ENCODE results near the gene NKX2-4. TPM values are rescaled to one million over a fixed set of nuclear protein-coding genes. Genes with fewer than 3 reads are reported as not detected.

Gene NKX2-4
- total RNA-seq, 1 experiment from 2014 or later, result 23.9 TPM

GRCh38 chr20:21399005-21399475 lies 1.7 kb upstream of the NKX2-4 start:
- no peak overlapping the region for H3K27ac ChIP-seq
- peaks cover 19% of the 10 kb centered on the region for H3K4me1 ChIP-seq (replicated peaks)
- H3K9me3 ChIP-seq (replicated peaks), result peaks cover 3% of the 10 kb centered on the region; the same call in 1 of the 2 replicates
- H3K36me3 ChIP-seq, result peaks cover 17% of the 10 kb centered on the region
- H3K27me3 ChIP-seq (replicated peaks), result no peaks in the 10 kb centered on the region
- no peak for DNase-seq (ENCODE audit: low read depth in 1 of 2, low spot score in 2 of 2)
- no peak overlapping the region for H3K4me3 ChIP-seq

DNA sequence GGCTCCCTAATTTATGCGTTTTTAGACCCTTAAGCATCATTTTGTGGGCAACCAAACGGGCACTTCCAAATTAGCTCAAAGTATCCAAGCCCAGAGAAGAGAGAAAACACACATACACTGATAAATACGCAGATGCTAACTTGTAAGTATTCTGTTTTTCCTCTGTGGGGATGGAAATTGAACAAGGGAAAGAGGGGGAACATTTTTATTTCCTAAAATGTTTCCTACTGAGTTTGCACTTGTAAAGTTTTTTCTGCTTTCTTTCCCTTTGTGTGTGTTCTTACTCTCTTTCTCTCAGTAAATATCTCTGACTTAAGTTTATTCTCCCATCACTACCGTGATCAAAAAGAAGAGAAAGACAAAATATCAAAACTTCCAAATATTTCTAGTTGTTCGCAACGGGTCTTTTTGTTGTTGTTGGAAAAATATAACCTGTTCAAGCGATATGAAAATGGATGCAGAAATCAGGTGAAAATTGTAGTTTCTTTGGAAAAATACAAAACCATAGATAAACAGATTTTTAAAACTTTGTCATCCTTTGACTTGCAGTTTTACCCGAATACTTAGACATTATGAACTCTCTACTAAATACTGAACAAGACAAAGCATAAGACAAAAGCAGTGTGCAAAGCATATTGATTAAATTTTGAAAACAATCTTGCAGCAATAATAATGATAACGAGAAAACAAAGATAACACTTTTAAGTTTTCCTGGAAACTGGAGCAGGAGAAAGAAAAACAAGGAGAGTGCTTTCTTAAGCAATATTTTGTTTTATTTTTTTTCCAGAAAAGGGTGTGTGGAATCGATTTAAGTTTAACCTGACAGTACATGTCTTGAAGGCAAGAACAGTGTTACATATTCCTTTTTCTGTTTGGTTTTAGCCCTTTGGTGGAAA lies 1.0 kb upstream of the NKX2-4 start:
- Histone ChIP-seq H3K4me3 (peak overlapping the region; percentile 91), H3K4me1 (replicated peaks) (peaks cover 19% of the 10 kb centered on the region), H3K27me3 (replicated peaks) (no peaks in the 10 kb centered on the region)

DNA sequence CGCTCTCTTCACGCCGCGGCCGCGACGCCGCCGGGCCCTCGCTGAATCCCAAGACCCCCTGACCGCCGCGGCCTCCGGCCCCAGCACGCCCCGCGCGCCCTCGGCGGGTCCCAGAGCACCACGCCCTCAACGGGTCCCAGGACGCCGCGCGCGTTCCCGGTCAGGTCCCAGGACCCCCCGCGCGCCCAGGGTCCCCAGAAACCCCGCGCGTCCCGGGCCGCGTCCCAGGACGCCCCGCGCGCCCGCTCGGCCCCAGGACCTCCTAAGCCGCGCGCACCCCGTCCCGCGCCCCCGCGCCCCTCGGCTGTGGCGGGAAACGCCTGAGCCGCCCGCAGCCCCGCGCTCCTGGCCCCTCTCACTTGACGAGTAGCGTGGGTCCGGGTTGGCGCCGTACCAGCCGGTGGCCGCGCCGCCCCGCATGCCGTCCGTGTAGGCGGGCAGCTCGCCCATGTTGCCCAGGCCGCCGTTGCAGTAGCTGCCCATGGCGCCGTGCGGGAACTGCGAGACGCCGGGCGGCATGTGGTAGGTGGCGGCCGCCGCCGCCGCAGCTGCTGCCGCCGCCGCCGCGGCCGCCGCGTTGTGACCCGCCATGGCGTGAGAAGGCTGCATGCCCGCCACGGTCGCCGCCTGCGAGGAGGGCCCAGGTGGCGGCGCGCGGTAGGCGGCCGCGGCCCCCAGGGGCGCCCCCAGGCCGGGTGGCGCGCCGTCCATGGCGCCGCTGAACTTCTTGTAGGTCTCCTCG lies 556 bp downstream of the NKX2-4 start:
- H3K4me3 ChIP-seq, result peak overlapping the region; percentile 91
- H3K27ac ChIP-seq, result peak overlapping the region; percentile 88
- H3K36me3 ChIP-seq, result peaks cover 17% of the 10 kb centered on the region
- peak; percentile 59 to 65 for DNase-seq (ENCODE audit: low read depth in 1 of 2, low spot score in 2 of 2)
- peaks cover 19% of the 10 kb centered on the region for H3K4me1 ChIP-seq (replicated peaks)
- H3K9me3 ChIP-seq (replicated peaks), result peaks cover 3% of the 10 kb centered on the region; the same call in 1 of the 2 replicates
- no peaks in the 10 kb centered on the region for H3K27me3 ChIP-seq (replicated peaks)

More for the DNA sequence above, 1.0 kb upstream of the NKX2-4 start:
- H3K27ac ChIP-seq, result no peak overlapping the region
- peaks cover 3% of the 10 kb centered on the region; the same call in 1 of the 2 replicates for H3K9me3 ChIP-seq (replicated peaks)
- H3K36me3 ChIP-seq, result peaks cover 17% of the 10 kb centered on the region
- peak in 1 of 2 experiments; percentile 17 for DNase-seq (ENCODE audit: low read depth in 1 of 2, low spot score in 2 of 2)

- peak overlapping the region; percentile 88 for H3K27ac ChIP-seq
These were observed 1.4 kb downstream of the NKX2-4 start for GRCh38 chr20:21395666-21396598.

DNA sequence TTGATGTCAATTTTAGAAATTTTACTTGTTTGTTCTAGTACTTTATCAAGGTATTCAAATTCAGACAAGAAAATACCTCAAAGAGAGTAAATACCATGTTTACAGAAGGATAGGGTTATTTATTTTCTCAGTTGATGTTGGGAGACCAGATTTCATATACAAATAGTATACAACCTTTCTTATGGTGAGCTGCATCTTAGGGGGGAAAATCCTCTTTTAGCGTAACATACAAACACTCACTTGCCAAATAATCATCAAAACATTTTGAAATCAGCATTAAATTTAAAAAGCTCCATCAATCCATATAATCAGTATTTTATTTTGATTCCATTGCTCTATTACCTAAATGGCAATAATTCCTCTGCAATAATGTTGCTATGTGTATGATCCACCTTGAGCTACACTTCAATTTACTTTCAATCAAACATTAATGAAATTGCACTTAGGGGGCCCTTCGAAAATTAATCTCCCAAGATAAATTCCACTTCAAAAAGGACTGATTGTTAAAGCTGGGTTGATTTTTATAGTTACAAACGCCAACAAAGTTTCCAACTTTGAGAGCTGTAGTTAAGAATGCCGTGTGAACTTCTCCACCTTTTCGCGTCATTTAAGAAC lies 2.2 kb downstream of the NKX2-4 start:
- no peak for DNase-seq (ENCODE audit: low read depth in 1 of 2, low spot score in 2 of 2)
- H3K4me3 ChIP-seq, result no peak overlapping the region
- H3K4me1 ChIP-seq (replicated peaks), result peaks cover 19% of the 10 kb centered on the region
- no peak overlapping the region for H3K27ac ChIP-seq
- H3K36me3 ChIP-seq, result peaks cover 21% of the 10 kb centered on the region
- peaks cover 3% of the 10 kb centered on the region; the same call in 1 of the 2 replicates for H3K9me3 ChIP-seq (replicated peaks)
- H3K27me3 ChIP-seq (replicated peaks), result no peaks in the 10 kb centered on the region

More at GRCh38 chr20:21395666-21396598, 1.4 kb downstream of the NKX2-4 start:
- Histone ChIP-seq H3K4me1 (replicated peaks) (peaks cover 19% of the 10 kb centered on the region), H3K4me3 (peak overlapping the region; percentile 91), H3K27me3 (replicated peaks) (no peaks in the 10 kb centered on the region), H3K36me3 (peaks cover 19% of the 10 kb centered on the region), H3K9me3 (replicated peaks) (peaks cover 3% of the 10 kb centered on the region; the same call in 1 of the 2 replicates)
- DNase-seq (ENCODE audit: low read depth in 1 of 2, low spot score in 2 of 2), result peak in 1 of 2 experiments; percentile 45

- peaks cover 3% of the 10 kb centered on the region; the same call in 1 of the 2 replicates for H3K9me3 ChIP-seq (replicated peaks)
- no peaks in the 10 kb centered on the region for H3K27me3 ChIP-seq (replicated peaks)
- no peak overlapping the region for H3K27ac ChIP-seq
- H3K4me3 ChIP-seq, result no peak overlapping the region
- no peak for DNase-seq (ENCODE audit: low read depth in 1 of 2, low spot score in 2 of 2)
- H3K4me1 ChIP-seq (replicated peaks), result peaks cover 19% of the 10 kb centered on the region
- H3K36me3 ChIP-seq, result peaks cover 24% of the 10 kb centered on the region
These were observed 2.8 kb downstream of the NKX2-4 start for GRCh38 chr20:21394551-21394950.

DNA sequence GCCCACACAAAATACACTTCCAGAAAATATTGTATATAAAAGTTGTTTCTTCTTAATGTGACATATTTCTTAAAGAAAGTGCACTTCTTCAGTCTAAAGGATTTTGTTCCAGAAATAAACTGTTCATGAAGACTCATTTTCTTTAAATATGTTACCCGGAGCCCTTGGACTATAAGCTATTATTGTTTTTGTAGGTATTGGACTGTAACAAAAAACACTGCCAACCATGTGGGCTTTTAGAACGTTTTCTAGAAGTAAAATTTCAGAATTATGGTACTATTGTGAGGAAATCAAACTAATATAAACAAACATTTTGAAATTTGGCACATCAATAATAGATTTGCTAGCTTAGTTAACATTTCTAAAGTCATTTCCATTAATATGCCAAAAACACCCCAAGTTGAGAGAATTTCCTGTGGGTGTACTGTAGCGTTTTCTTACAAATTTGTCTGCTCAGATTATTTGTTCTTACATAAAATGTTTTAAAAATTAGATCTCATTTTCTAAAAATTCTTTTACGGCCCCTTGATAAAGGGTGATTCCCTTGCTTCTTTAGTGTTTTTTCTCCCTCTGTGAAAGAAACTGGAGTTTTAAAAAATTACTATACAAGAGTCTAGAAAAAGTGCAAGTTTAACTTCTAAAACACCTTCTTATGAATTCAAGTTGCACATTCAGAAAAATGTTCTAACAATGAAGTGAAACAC lies 3.4 kb downstream of the NKX2-4 start:
- DNase-seq (ENCODE audit: low read depth in 1 of 2, low spot score in 2 of 2), result no peak
- Histone ChIP-seq H3K4me3 (no peak overlapping the region), H3K27ac (no peak overlapping the region), H3K36me3 (peaks cover 27% of the 10 kb centered on the region), H3K4me1 (replicated peaks) (peaks cover 20% of the 10 kb centered on the region), H3K27me3 (replicated peaks) (no peaks in the 10 kb centered on the region), H3K9me3 (replicated peaks) (peaks cover 3% of the 10 kb centered on the region; the same call in 1 of the 2 replicates)

DNA sequence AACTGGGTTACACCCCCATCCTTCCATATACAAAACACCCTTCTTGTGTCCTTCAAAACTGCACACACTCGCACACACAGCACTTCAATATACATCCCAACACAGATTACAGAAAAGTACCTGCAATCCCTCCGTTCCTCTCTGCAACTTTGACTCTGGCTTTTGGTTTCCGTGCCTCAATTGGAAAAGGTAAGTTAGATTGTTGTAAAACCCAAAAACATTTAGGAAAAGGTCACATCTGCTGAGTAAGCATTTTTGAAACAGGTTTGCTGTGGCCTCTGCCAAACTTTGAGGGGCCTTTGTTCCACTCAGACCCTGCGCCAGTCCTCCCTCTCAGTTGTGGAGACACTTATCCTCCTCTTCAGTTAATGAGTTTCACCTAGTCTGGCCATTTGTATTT lies 4.2 kb downstream of the NKX2-4 start:
- Histone ChIP-seq H3K4me1 (replicated peaks) (peaks cover 28% of the 10 kb centered on the region), H3K27me3 (replicated peaks) (no peaks in the 10 kb centered on the region), H3K27ac (no peak overlapping the region), H3K4me3 (no peak overlapping the region), H3K36me3 (peaks cover 35% of the 10 kb centered on the region), H3K9me3 (replicated peaks) (peaks cover 3% of the 10 kb centered on the region; the same call in 1 of the 2 replicates)
- DNase-seq (ENCODE audit: low read depth in 1 of 2, low spot score in 2 of 2), result no peak

- Histone ChIP-seq H3K4me1 (replicated peaks) (peaks cover 26% of the 10 kb centered on the region), H3K27me3 (replicated peaks) (no peaks in the 10 kb centered on the region)
- DNase-seq (ENCODE audit: low read depth in 1 of 2, low spot score in 2 of 2), result no peak
These were observed 5.4 kb downstream of the NKX2-4 start for GRCh38 chr20:21391972-21392352.

GRCh38 chr20:21391185-21391971 lies 5.9 kb downstream of the NKX2-4 start:
- Histone ChIP-seq H3K27ac (no peak overlapping the region), H3K36me3 (peaks cover 43% of the 10 kb centered on the region), H3K27me3 (replicated peaks) (no peaks in the 10 kb centered on the region), H3K4me3 (no peak overlapping the region), H3K4me1 (replicated peaks) (peaks cover 20% of the 10 kb centered on the region), H3K9me3 (replicated peaks) (no peaks in the 10 kb centered on the region; the same call in 1 of the 2 replicates)
- no peak for DNase-seq (ENCODE audit: low read depth in 1 of 2, low spot score in 2 of 2)

More at GRCh38 chr20:21391972-21392352, 5.4 kb downstream of the NKX2-4 start:
- peaks cover 42% of the 10 kb centered on the region for H3K36me3 ChIP-seq
- no peak overlapping the region for H3K4me3 ChIP-seq
- peaks cover 3% of the 10 kb centered on the region; the same call in 1 of the 2 replicates for H3K9me3 ChIP-seq (replicated peaks)
- H3K27ac ChIP-seq, result no peak overlapping the region

- Histone ChIP-seq H3K36me3 (peaks cover 49% of the 10 kb centered on the region), H3K27ac (no peak overlapping the region), H3K4me3 (no peak overlapping the region), H3K4me1 (replicated peaks) (peaks cover 16% of the 10 kb centered on the region), H3K9me3 (replicated peaks) (no peaks in the 10 kb centered on the region), H3K27me3 (replicated peaks) (no peaks in the 10 kb centered on the region)
- DNase-seq (ENCODE audit: low read depth in 1 of 2, low spot score in 2 of 2), result no peak
These were observed 6.6 kb downstream of the NKX2-4 start for GRCh38 chr20:21390768-21391167.

Measured in SJSA1 (cell line).